IMR-90 (cell line): Measurements from ENCODE around the gene ASH1L. TPM values are rescaled to one million over a fixed set of nuclear protein-coding genes. Genes with fewer than 3 reads are reported as not detected.

Experiments
- ATAC-seq: fragments of 200-7000 bp; cut with Tn5 transposase; 2 replicates; pipeline ENCODE4 v1.9.1; 2020; ENCODE audit warnings: low read depth, mild to moderate bottlenecking, moderate library complexity
- BruUV-seq: library from RNA; stranded (reverse); fragments of 400-500 nt; replicated peaks from 2 replicates; lab custom pipeline; 2021; lab: Mats Ljungman, UMichigan
- CTCF ChIA-PET: fragments of 300-600 bp; formaldehyde crosslinking; extraction: SDS; loops from one replicate; lab custom pipeline; 2021; ENCODE audit warnings: antibody characterized with exemption; lab: Yijun Ruan, JAX
- POLR2A ChIA-PET: fragments of 300-600 bp; sonication (Branson Sonifier 250); formaldehyde crosslinking; loops from one replicate; lab custom pipeline; 2022; ENCODE audit warnings: antibody characterized with exemption; ENCODE audit not compliant: unreplicated experiment; lab: Charles Lee
- DNase-seq: peaks from one replicate; pipeline ENCODE4 v3.0.0; 2013
- H2AFZ ChIP-seq: replicated peaks from 2 replicates; pipeline ENCODE3; 2013; ENCODE audit warnings: low read length, mild to moderate bottlenecking; ENCODE audit not compliant: poor library complexity
- H2AK5ac ChIP-seq: 2 replicates; pipeline ENCODE4 v1.6.1; 2013; ENCODE audit warnings: low read depth, low read length, inconsistent platforms
- H2AK9ac ChIP-seq: replicated peaks from 2 replicates; pipeline ENCODE3; 2013; ENCODE audit warnings: mild to moderate bottlenecking, low read depth, low read length, moderate library complexity; ENCODE audit not compliant: poor library complexity
- H2BK120ac ChIP-seq: 2 replicates; pipeline ENCODE4 v1.6.1; 2013; ENCODE audit warnings: low read depth, low read length, inconsistent platforms
- H2BK15ac ChIP-seq: 3 replicates; pipeline ENCODE4 v1.6.1; 2013; ENCODE audit warnings: low read depth, low read length, inconsistent platforms
- H2BK20ac ChIP-seq: 2 replicates; pipeline ENCODE4 v1.6.1; 2013; ENCODE audit warnings: low read depth, mild to moderate bottlenecking, inconsistent platforms, low read length, moderate library complexity
- H2BK5ac ChIP-seq: 2 replicates; pipeline ENCODE4 v1.6.1; 2013; ENCODE audit warnings: mild to moderate bottlenecking, low read depth, low read length, inconsistent platforms; ENCODE audit not compliant: poor library complexity, severe bottlenecking
- H3K14ac ChIP-seq: replicated peaks from 2 replicates; pipeline ENCODE4 v1.6.1; 2013; ENCODE audit warnings: low read depth, low read length, inconsistent platforms
- H3K18ac ChIP-seq: 2 replicates; pipeline ENCODE4 v1.6.1; 2013; ENCODE audit warnings: low read depth, low read length, control low read depth
- H3K23ac ChIP-seq: 2 replicates; pipeline ENCODE4 v1.6.1; 2013; ENCODE audit warnings: low read depth, low read length, inconsistent platforms
- H3K27ac ChIP-seq: 2 replicates; pipeline ENCODE4 v1.5.1; 2013; ENCODE audit warnings: mild to moderate bottlenecking, control low read depth, low read length; ENCODE audit not compliant: insufficient read depth
- H3K27me3 ChIP-seq: 2 replicates; pipeline ENCODE4 v1.6.1; 2013; ENCODE audit warnings: low read length; ENCODE audit not compliant: control insufficient read depth, insufficient read depth
- H3K36me3 ChIP-seq: 2 replicates; pipeline ENCODE4 v1.6.1; 2013; ENCODE audit warnings: low read length, mixed read lengths; ENCODE audit not compliant: control insufficient read depth, insufficient read depth
- H3K4ac ChIP-seq: 2 replicates; pipeline ENCODE4 v1.6.1; 2013; ENCODE audit warnings: low read depth, low read length, inconsistent platforms
- H3K4me1 ChIP-seq: 2 replicates; pipeline ENCODE4 v1.6.1; 2013; ENCODE audit warnings: low read length, mixed read lengths; ENCODE audit not compliant: control insufficient read depth, insufficient read depth
- H3K4me2 ChIP-seq: 2 replicates; pipeline ENCODE4 v1.6.1; 2013; ENCODE audit warnings: low read depth, mild to moderate bottlenecking, control low read depth, low read length, moderate library complexity
- H3K4me3 ChIP-seq: 2 replicates; pipeline ENCODE4 v1.5.1; 2013; ENCODE audit warnings: low read depth, mild to moderate bottlenecking, control low read depth, low read length, moderate library complexity; ENCODE audit not compliant: insufficient read depth
- H3K56ac ChIP-seq: 2 replicates; pipeline ENCODE4 v1.6.1; 2013; ENCODE audit warnings: low read length, inconsistent platforms; ENCODE audit not compliant: insufficient read depth; ENCODE audit errors: extremely low read depth
- H3K79me1 ChIP-seq, 2 experiments: 2 replicates each; pipeline ENCODE4 v1.6.1; 2013; ENCODE audit warnings: low read length in 2 of 2, inconsistent platforms in 1 of 2, low read depth in 1 of 2
- H3K9ac ChIP-seq: 2 replicates; pipeline ENCODE4 v1.6.1; 2013; ENCODE audit warnings: low read depth, low read length, control low read depth
- H3K9me1 ChIP-seq: 2 replicates; pipeline ENCODE4 v1.6.1; 2013; ENCODE audit warnings: low read length, inconsistent platforms; ENCODE audit not compliant: insufficient read depth
- H3K9me3 ChIP-seq: 2 replicates; pipeline ENCODE4 v1.6.1; 2013; ENCODE audit warnings: low read length; ENCODE audit not compliant: control insufficient read depth, insufficient read depth
- H4K20me1 ChIP-seq: 2 replicates; pipeline ENCODE4 v1.6.1; 2013; ENCODE audit warnings: low read length, inconsistent platforms; ENCODE audit not compliant: insufficient read depth
- H4K5ac ChIP-seq: 2 replicates; pipeline ENCODE4 v1.6.1; 2013; ENCODE audit warnings: mild to moderate bottlenecking, low read depth, low read length, control low read depth
- H4K8ac ChIP-seq, 2 experiments: 2 replicates each; pipeline ENCODE4 v1.6.1; 2013; ENCODE audit warnings: low read depth in 2 of 2, low read length in 2 of 2, control low read depth in 1 of 2, inconsistent platforms in 1 of 2
- H4K91ac ChIP-seq: 2 replicates; pipeline ENCODE4 v1.6.1; 2013; ENCODE audit warnings: low read depth, low read length, inconsistent platforms; ENCODE audit not compliant: insufficient read depth
- CHD1 ChIP-seq: IDR thresholded peaks from 2 replicates; pipeline ENCODE4 v1.6.1; 2012; ENCODE audit warnings: low read depth, low read length, improper control_type of control experiment
- NFE2L2 ChIP-seq: fragments of 150-350 bp; IDR thresholded peaks from 2 replicates; pipeline ENCODE4 v1.6.1; 2016; ENCODE audit warnings: low read depth, mild to moderate bottlenecking, low read length
- POLR2A ChIP-seq: IDR thresholded peaks from 2 replicates; pipeline ENCODE4 v1.6.1; 2012; ENCODE audit warnings: mild to moderate bottlenecking, low read depth, low read length
- SMC3 ChIP-seq: fragments of 150-350 bp; IDR thresholded peaks from 2 replicates; pipeline ENCODE4 v1.6.1; 2016; ENCODE audit warnings: low read depth, mild to moderate bottlenecking, antibody characterized with exemption, low read length, moderate library complexity
- WGBS, 2 experiments: methylation state at CpG; one replicate each; pipeline versions ENCODE4 v1.1.5 to v1.1.7; 2013; ENCODE audit warnings: missing lambda C conversion rate in 2 of 2; ENCODE audit not compliant: insufficient read length in 1 of 2; ENCODE audit errors: extremely low coverage in 2 of 2; 5-methylcytosine and 5-hydroxymethylcytosine counted together
- dilution Hi-C: fragments of 300-500 bp; cut with HindIII; formaldehyde crosslinking; loops from one replicate; pipeline ENCODE4 v1.14.3; 2018; ENCODE audit warnings: low sequenced_read_pairs; ENCODE audit not compliant: unreplicated experiment
- in situ Hi-C: fragments of 300-500 bp; cut with MboI; formaldehyde crosslinking; loops from 3 replicates; pipeline ENCODE4 v1.14.3; 2019; ENCODE audit warnings: low sequenced_read_pairs, inconsistent platforms, mixed read lengths
- intact Hi-C: fragments of 100-400 bp; cut with micrococcal nuclease; formaldehyde crosslinking; loops from 2 replicates; pipeline ENCODE4 v1.10.0; 2022
- polyA plus RNA-seq, 3 experiments: library from polyadenylated mRNA; depleted of rRNA; stranded (reverse); fragments of >200 nt; gene quantifications; 2 replicates each; pipeline ENCODE4 v1.2.3, GENCODE V29; 2012; ENCODE audit warnings: low replicate concordance in 1 of 3
- total RNA-seq: library from RNA; depleted of rRNA; stranded (reverse); fragments of >200 nt; gene quantifications from 2 replicates; pipeline ENCODE4 v1.2.3, GENCODE V29; 2012
- TF ChIP-seq, protein P1 (sequence below): conservative IDR thresholded peaks from 2 replicates; pipeline ENCODE4 v1.5.1; 2012; ENCODE audit warnings: mild to moderate bottlenecking, low read depth, low read length, improper control_type of control experiment

ASH1L gene
- total and polyA plus RNA-seq, 2 of the 4 experiments (the other 2 are of a cell fraction) = 13.7 to 18.5 TPM

DNA sequence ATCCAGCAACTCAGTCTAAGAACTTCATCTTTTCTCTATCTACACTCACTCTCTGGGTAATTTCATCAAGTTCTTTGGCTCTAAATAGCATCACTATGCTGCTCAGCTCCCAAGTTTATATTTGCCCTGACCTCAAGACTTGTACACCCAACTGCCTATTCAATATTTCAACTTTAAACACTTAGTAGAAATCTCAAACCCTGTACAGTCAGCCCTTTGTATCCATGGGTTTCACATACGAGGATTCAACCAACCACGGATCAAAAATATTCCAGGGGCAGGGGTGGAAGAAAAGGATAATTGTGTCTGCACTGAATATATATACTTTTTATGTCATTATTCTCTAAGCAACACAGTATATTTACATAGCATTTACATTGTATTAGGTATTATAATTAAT, 13.9 kb downstream of the ASH1L start:
- H2AFZ ChIP-seq = no peak overlapping the region
- BruUV-seq = TSS peak; percentile 9
- no peaks in the 10 kb centered on the region for H3K27me3 ChIP-seq
- no peak overlapping the region for H3K56ac ChIP-seq
- no peak overlapping the region for H3K14ac ChIP-seq
- no peaks in the 10 kb centered on the region for H3K4me1 ChIP-seq
- no peak overlapping the region for H3K18ac ChIP-seq
- H2AK5ac ChIP-seq = no peak overlapping the region
- no peak overlapping the region for H3K23ac ChIP-seq
- H3K9me1 ChIP-seq = peaks cover 5% of the 10 kb centered on the region; the same call in 1 of the 2 replicates
- no peak overlapping the region for H3K27ac ChIP-seq
- H4K5ac ChIP-seq = no peak overlapping the region
- dilution Hi-C loops (no loop called here), in situ Hi-C loops (no loop called here), intact Hi-C loops (no loop called here)
- ChIA-PET POLR2A (no interaction called here), CTCF (interaction anchor here (0.8 kb wide), 1 partner anchor 8 kb away, joined by 5 read pairs; no protein-coding TSS in a partner anchor)
- H3K9ac ChIP-seq = no peak overlapping the region
- no peak overlapping the region for H2BK15ac ChIP-seq
- no peak overlapping the region for H2BK20ac ChIP-seq
- H2AK9ac ChIP-seq = no peak overlapping the region
- no peaks in the 10 kb centered on the region for H3K9me3 ChIP-seq
- H4K8ac ChIP-seq = no peak overlapping the region
- no peak overlapping the region for H2BK5ac ChIP-seq
- ATAC-seq = peak; percentile 64
- peaks cover 67% of the 10 kb centered on the region for H4K20me1 ChIP-seq
- H3K4ac ChIP-seq = no peak overlapping the region
- peaks cover 0 to 63% of the 10 kb centered on the region in 2 experiments for H3K79me1 ChIP-seq
- H3K4me3 ChIP-seq = no peak overlapping the region
- TF ChIP-seq NFE2L2 = no peak
- no peak for TF ChIP-seq POLR2A
- TF ChIP-seq CHD1 = no peak
- no peak for TF ChIP-seq SMC3
- TF ChIP-seq, protein P1, sequence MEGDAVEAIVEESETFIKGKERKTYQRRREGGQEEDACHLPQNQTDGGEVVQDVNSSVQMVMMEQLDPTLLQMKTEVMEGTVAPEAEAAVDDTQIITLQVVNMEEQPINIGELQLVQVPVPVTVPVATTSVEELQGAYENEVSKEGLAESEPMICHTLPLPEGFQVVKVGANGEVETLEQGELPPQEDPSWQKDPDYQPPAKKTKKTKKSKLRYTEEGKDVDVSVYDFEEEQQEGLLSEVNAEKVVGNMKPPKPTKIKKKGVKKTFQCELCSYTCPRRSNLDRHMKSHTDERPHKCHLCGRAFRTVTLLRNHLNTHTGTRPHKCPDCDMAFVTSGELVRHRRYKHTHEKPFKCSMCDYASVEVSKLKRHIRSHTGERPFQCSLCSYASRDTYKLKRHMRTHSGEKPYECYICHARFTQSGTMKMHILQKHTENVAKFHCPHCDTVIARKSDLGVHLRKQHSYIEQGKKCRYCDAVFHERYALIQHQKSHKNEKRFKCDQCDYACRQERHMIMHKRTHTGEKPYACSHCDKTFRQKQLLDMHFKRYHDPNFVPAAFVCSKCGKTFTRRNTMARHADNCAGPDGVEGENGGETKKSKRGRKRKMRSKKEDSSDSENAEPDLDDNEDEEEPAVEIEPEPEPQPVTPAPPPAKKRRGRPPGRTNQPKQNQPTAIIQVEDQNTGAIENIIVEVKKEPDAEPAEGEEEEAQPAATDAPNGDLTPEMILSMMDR = no peak
- H3K36me3 ChIP-seq = peaks cover 4% of the 10 kb centered on the region
- no CpG with 5 or more reads among the region's 2 CpGs for WGBS, 2 experiments
- H4K91ac ChIP-seq = no peak overlapping the region
- DNase-seq = no peak
- H3K4me2 ChIP-seq = no peak overlapping the region
- H2BK120ac ChIP-seq = no peak overlapping the region
